Suprapubic skin (tissue), 4 donors: Measurements from ENCODE around the gene RBP5. TPM values are rescaled to one million over a fixed set of nuclear protein-coding genes. Genes with fewer than 3 reads are reported as not detected.

ENCODE experiments used
- DNase-seq, 2 donors: peaks; one replicate each; pipeline ENCODE4 v3.0.0-alpha.2; 2019; ENCODE audit warnings: low spot score in 2 of 2
- H3K27ac ChIP-seq: fragments of 200-600 bp; sonication (generic); one replicate; pipeline ENCODE4 v1.5.1; 2019
- H3K27me3 ChIP-seq: fragments of 200-600 bp; sonication (generic); one replicate; pipeline ENCODE4 v1.5.1; 2019
- H3K36me3 ChIP-seq: fragments of 200-600 bp; sonication (generic); one replicate; pipeline ENCODE4 v1.5.1; 2019
- H3K4me1 ChIP-seq: fragments of 200-600 bp; sonication (generic); one replicate; pipeline ENCODE4 v1.5.1; 2019
- H3K4me3 ChIP-seq: fragments of 200-600 bp; sonication (generic); one replicate; pipeline ENCODE4 v1.5.1; 2019; ENCODE audit warnings: mild to moderate bottlenecking
- H3K9me3 ChIP-seq: fragments of 200-600 bp; sonication (generic); one replicate; pipeline ENCODE4 v1.5.1; 2019
- CTCF ChIP-seq, 2 donors: fragments of 200-600 bp in 1 of 2; fragments of 450-650 bp in 1 of 2; sonication (generic) in 1 of 2; IDR thresholded peaks; one replicate each; pipeline ENCODE4 v1.5.1; 2016 to 2019; ENCODE audit warnings: antibody characterized with exemption in 2 of 2, mild to moderate bottlenecking in 1 of 2, moderate library complexity in 1 of 2
- EP300 ChIP-seq: sonication (generic); formaldehyde crosslinking; IDR thresholded peaks from one replicate; pipeline ENCODE4 v1.6.1; 2017; ENCODE audit warnings: antibody characterized with exemption
- POLR2A ChIP-seq, 2 donors: fragments of 450-650 bp; IDR thresholded peaks; one replicate each; pipeline ENCODE4 v1.6.1; 2017; ENCODE audit warnings: antibody characterized with exemption in 2 of 2, mild to moderate bottlenecking in 2 of 2, moderate library complexity in 2 of 2
- POLR2AphosphoS5 ChIP-seq, 3 donors: sonication (generic); formaldehyde crosslinking; IDR thresholded peaks; one replicate each; pipeline ENCODE4 v1.6.1; 2017; ENCODE audit warnings: antibody characterized with exemption in 3 of 3
- WGBS: methylation state at CpG from one replicate; pipeline ENCODE4 v1.1.5; 2018; 5-methylcytosine and 5-hydroxymethylcytosine counted together
- total RNA-seq, 4 donors: library from RNA; depleted of rRNA; stranded (reverse); fragments of >200 nt; gene quantifications; one replicate each; pipeline ENCODE4 v1.1.0, GENCODE V29; 2016

The RBP5 gene
- total RNA-seq, 4 donors from 2014 or later = 0.98 to 2.1 TPM; not detected in 2

GRCh38 chr12:7158781-7159609, 30.3 kb upstream of the RBP5 start:
- Histone ChIP-seq H3K4me1 (peaks cover 41% of the 10 kb centered on the region), H3K4me3 (no peak overlapping the region), H3K9me3 (no peaks in the 10 kb centered on the region), H3K27ac (no peak overlapping the region), H3K27me3 (peaks cover 5% of the 10 kb centered on the region), H3K36me3 (peaks cover 3% of the 10 kb centered on the region)
- DNase-seq = no peak
- TF ChIP-seq CTCF (IDR thresholded peaks at IDR 0.05) (no peak), EP300 (no peak), POLR2AphosphoS5 (IDR thresholded peaks at IDR 0.05) (no peak), POLR2A (IDR thresholded peaks at IDR 0.05) (no peak)
- 53% methylated on average over 7 of the region's 10 CpGs for WGBS

DNA sequence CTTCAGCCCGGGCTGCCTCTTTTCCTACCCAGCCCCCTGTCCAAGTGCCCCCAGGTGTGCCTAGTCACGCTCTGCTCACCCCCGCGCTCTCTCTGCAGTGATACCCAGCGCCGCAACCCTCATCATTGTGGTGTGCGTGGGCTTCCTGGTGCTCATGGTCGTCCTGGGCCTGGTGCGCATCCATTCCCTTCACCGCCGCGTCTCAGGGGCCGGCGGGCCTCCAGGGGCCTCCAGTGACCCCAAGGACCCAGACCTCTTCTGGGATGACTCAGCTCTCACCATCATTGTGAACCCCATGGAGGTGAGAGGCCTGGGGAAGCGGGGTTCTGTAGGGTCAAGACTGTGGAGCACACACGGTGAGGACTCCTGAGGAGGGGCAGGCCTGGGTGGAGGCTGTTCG, 28.7 kb upstream of the RBP5 start:
- H3K36me3 ChIP-seq = peaks cover 12% of the 10 kb centered on the region

DNA sequence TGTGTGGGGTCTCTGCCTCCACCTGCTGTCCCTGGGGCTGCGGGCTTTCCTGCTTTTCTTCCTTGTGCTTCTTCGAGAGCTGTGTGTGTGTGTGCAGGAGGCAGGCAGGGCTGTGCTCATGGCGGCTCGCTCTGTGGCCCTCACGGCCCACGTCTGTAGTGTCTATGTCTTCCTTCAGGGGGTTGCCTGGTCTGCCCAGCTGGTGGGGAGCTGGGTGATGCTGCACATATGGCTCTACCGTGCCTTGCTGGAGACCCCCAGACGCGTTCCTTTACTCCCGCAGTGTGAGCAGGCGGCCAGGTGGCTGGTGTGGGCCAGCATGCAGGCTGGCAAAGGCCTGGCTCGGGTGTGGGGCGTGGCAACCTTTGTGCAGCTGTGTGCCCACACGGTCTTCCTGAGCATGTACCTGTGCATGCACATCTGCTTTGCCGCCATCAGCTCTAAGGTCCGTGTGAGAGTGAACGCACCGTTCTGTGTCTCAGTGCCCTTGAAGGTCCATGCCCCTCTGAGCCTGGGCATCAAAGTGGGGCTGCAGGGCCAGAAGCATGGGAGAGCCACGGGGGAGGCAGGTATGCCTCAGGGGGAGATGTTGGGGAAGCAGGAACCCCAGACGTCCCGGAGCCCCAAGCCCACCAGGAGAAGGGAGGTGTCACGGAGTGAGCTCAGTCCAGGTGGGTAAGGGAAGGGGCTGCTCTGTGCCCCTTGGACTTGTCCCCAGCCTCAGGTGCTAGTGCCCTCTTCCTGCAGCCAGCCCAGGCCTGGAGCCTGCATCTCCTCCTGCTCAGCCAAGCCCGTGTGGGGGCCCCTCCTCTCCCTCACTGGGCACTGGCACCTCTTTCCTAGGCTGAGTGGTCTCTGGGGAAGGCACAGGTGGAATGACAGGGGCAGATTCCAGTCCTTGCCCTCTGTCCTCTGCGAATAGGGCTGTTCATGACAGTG, 27.8 kb upstream of the RBP5 start:
- H3K4me3 ChIP-seq = peak overlapping the region; percentile 24
- no peak for DNase-seq
- WGBS = 74% methylated on average over 20 of the region's 24 CpGs
- peaks cover 17% of the 10 kb centered on the region for H3K36me3 ChIP-seq
- H3K27me3 ChIP-seq = no peaks in the 10 kb centered on the region
- H3K27ac ChIP-seq = peak overlapping the region; percentile 74
- TF ChIP-seq CTCF (IDR thresholded peaks at IDR 0.05) = no peak
- no peak for TF ChIP-seq EP300
- no peak for TF ChIP-seq POLR2A (IDR thresholded peaks at IDR 0.05)
- TF ChIP-seq POLR2AphosphoS5 (IDR thresholded peaks at IDR 0.05) = no peak
- H3K4me1 ChIP-seq = peaks cover 45% of the 10 kb centered on the region
- H3K9me3 ChIP-seq = no peaks in the 10 kb centered on the region

More for the DNA sequence above, 28.7 kb upstream of the RBP5 start:
- Histone ChIP-seq H3K27ac (no peak overlapping the region), H3K4me3 (no peak overlapping the region), H3K9me3 (no peaks in the 10 kb centered on the region), H3K27me3 (no peaks in the 10 kb centered on the region), H3K4me1 (peaks cover 45% of the 10 kb centered on the region)
- WGBS = 93% methylated on average over 16 of the region's 17 CpGs
- no peak for DNase-seq
- TF ChIP-seq EP300 = no peak
- TF ChIP-seq POLR2A (IDR thresholded peaks at IDR 0.05) = no peak
- TF ChIP-seq POLR2AphosphoS5 (IDR thresholded peaks at IDR 0.05) = no peak
- no peak for TF ChIP-seq CTCF (IDR thresholded peaks at IDR 0.05)

DNA sequence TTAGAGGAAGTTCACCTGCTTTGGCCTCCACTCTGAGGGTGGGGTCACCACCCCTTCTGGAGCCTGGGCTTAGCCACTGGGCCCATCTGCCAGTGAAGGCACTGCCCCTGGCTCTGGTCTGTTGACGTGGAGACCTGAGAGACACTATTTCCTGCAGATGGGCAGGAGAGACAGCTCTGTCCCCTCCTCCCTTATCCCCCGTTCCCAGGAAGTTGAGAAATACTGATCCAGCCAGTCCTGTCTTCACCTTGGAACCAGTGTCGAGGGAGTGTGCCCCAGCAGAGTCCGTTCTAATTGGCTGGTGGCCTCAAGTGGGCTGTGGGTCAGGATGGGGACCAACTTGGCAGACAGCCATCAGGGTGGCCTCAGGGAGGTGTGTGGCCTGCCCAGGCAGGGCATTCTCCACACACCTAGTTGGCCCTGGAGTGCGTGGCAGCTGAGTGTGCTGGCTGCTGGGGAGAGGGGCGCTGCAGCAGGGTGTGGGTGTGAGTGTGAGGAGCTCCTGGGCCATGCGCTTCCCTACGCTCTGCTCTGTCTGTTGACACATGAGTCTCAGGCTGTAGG, 26.9 kb upstream of the RBP5 start:
- Histone ChIP-seq H3K27me3 (no peaks in the 10 kb centered on the region), H3K27ac (peak overlapping the region; percentile 74), H3K4me1 (peaks cover 45% of the 10 kb centered on the region), H3K9me3 (no peaks in the 10 kb centered on the region), H3K36me3 (peaks cover 24% of the 10 kb centered on the region), H3K4me3 (peak overlapping the region; percentile 24)
- no peak for DNase-seq
- no peak for TF ChIP-seq POLR2AphosphoS5 (IDR thresholded peaks at IDR 0.05)
- TF ChIP-seq CTCF (IDR thresholded peaks at IDR 0.05) = no peak
- no peak for TF ChIP-seq POLR2A (IDR thresholded peaks at IDR 0.05)
- no peak for TF ChIP-seq EP300
- 23% methylated on average over 7 of the region's 8 CpGs for WGBS
